Caco-2 (cell line): Measurements from ENCODE around the gene UMPS. TPM values are rescaled to one million over a fixed set of nuclear protein-coding genes. Genes with fewer than 3 reads are reported as not detected.
A peak's percentile ranks its signal among the peaks of the same experiment; 100 is the strongest.

Source experiments
- BruUV-seq: library from RNA; stranded (reverse); fragments of 400-500 nt; replicated peaks from 2 replicates; lab custom pipeline; 2021; lab: Mats Ljungman, UMichigan
- CTCF ChIA-PET: fragments of 300-600 bp; sonication (Branson Sonifier 250); formaldehyde crosslinking; loops from one replicate; lab custom pipeline; 2022; ENCODE audit warnings: antibody characterized with exemption; lab: Charles Lee
- POLR2A ChIA-PET: fragments of 300-600 bp; sonication (Branson Sonifier 250); formaldehyde crosslinking; loops from one replicate; lab custom pipeline; 2022; ENCODE audit warnings: antibody characterized with exemption; lab: Charles Lee
- DNase-seq, 2 experiments: peaks; one replicate each; pipeline versions ENCODE4 v3.0.0 to v3.0.0-alpha.2; 2020 to 2022
- H3K27me3 ChIP-seq: replicated peaks from 2 replicates; pipeline ENCODE4 v1.6.0; 2011; ENCODE audit warnings: low read length; ENCODE audit not compliant: control insufficient read depth, insufficient read depth
- H3K36me3 ChIP-seq: 2 replicates; pipeline ENCODE4 v1.5.1; 2011; ENCODE audit warnings: low read length; ENCODE audit not compliant: control insufficient read depth, insufficient read depth
- H3K4me1 ChIP-seq: fragments of 250-450 bp; sonication (Bioruptor Pico); 2 replicates; pipeline ENCODE4 v1.5.1; 2020; ENCODE audit warnings: mild to moderate bottlenecking
- H3K4me3 ChIP-seq: 2 replicates; pipeline ENCODE4 v1.5.1; 2011; ENCODE audit warnings: low read depth, mild to moderate bottlenecking, control low read depth, low read length
- H3K9me3 ChIP-seq: fragments of 250-450 bp; sonication (Bioruptor Pico); 2 replicates; pipeline ENCODE4 v1.5.1; 2020; ENCODE audit warnings: mild to moderate bottlenecking, moderate library complexity
- H3K27ac Mint-ChIP-seq: one replicate; pipeline ENCODE4 v1.8.0; 2022; ENCODE audit warnings: mixed read lengths; ENCODE audit not compliant: unreplicated experiment
- H3K27me3 Mint-ChIP-seq: one replicate; pipeline ENCODE4 v1.8.0; 2022; ENCODE audit warnings: mixed read lengths; ENCODE audit not compliant: insufficient read depth, unreplicated experiment
- H3K36me3 Mint-ChIP-seq: one replicate; pipeline ENCODE4 v1.8.0; 2022; ENCODE audit warnings: mild to moderate bottlenecking, mixed read lengths; ENCODE audit not compliant: insufficient read depth, unreplicated experiment
- H3K4me1 Mint-ChIP-seq: one replicate; pipeline ENCODE4 v1.8.0; 2022; ENCODE audit warnings: low read depth, mixed read lengths; ENCODE audit not compliant: unreplicated experiment
- H3K4me3 Mint-ChIP-seq: one replicate; pipeline ENCODE4 v1.8.0; 2022; ENCODE audit warnings: mild to moderate bottlenecking, moderate library complexity, mixed read lengths; ENCODE audit not compliant: unreplicated experiment
- H3K9me3 Mint-ChIP-seq: one replicate; pipeline ENCODE4 v1.8.0; 2022; ENCODE audit warnings: mixed read lengths; ENCODE audit not compliant: unreplicated experiment
- CTCF ChIP-seq, 2 experiments: fragments of 200-600 bp in 1 of 2; IDR thresholded peaks; 1 replicate in 1 of 2; 2 replicates in 1 of 2; pipeline versions ENCODE4 v1.5.1 to v1.8.0; 2011 to 2022; ENCODE audit warnings: antibody characterized with exemption in 1 of 2, control low read depth in 1 of 2, inconsistent platforms in 1 of 2, low read depth in 1 of 2, low read length in 1 of 2, mild to moderate bottlenecking in 1 of 2, moderate library complexity in 1 of 2; ENCODE audit not compliant: insufficient read depth in 1 of 2, severe bottlenecking in 1 of 2, unreplicated experiment in 1 of 2
- intact Hi-C: fragments of 100-400 bp; cut with micrococcal nuclease; formaldehyde crosslinking; loops from one replicate; pipeline ENCODE4 v1.10.0; 2022; ENCODE audit not compliant: unreplicated experiment
- total RNA-seq: library from RNA; stranded (reverse); gene quantifications from 2 replicates; pipeline ENCODE4 v1.2.3, GENCODE V29; 2022

Gene UMPS
- total RNA-seq, 1 experiment from 2014 or later = 62.9 TPM

- BruUV-seq = no TSS peak
- intact Hi-C loops = no loop called here
- no peaks in the 10 kb centered on the region for H3K27me3 Mint-ChIP-seq
- Histone ChIP-seq H3K4me1 (peaks cover 37% of the 10 kb centered on the region), H3K9me3 (no peaks in the 10 kb centered on the region), H3K4me3 (no peak overlapping the region), H3K36me3 (no peaks in the 10 kb centered on the region), H3K27me3 (no peaks in the 10 kb centered on the region)
- TF ChIP-seq CTCF (IDR thresholded peaks at IDR 0.05; ENCODE audit: insufficient read depth in 1 of 2, low read depth in 1 of 2, low read length in 1 of 2, severe bottlenecking in 1 of 2, unreplicated experiment in 1 of 2) = no peak
- H3K9me3 Mint-ChIP-seq = no peaks in the 10 kb centered on the region
- H3K4me3 Mint-ChIP-seq = no peak overlapping the region
- POLR2A ChIA-PET = no interaction called here
- no peak for DNase-seq
- H3K4me1 Mint-ChIP-seq = peaks cover 53% of the 10 kb centered on the region
- peak overlapping the region; percentile 1 for H3K27ac Mint-ChIP-seq
- CTCF ChIA-PET = no interaction called here
- H3K36me3 Mint-ChIP-seq = peaks cover 18% of the 10 kb centered on the region
Measured at GRCh38 chr3:124686028-124686670, 44.1 kb upstream of the UMPS start.

GRCh38 chr3:124688581-124689454, 41.4 kb upstream of the UMPS start:
- Histone ChIP-seq H3K4me1 (peaks cover 44% of the 10 kb centered on the region), H3K36me3 (no peaks in the 10 kb centered on the region), H3K27me3 (no peaks in the 10 kb centered on the region), H3K4me3 (no peak overlapping the region), H3K9me3 (no peaks in the 10 kb centered on the region)
- H3K4me3 Mint-ChIP-seq = peak overlapping the region; percentile 48
- BruUV-seq = no TSS peak
- CTCF ChIA-PET = interaction anchor here (0.6 to 3.6 kb wide), 11 partner anchors 12 to 128 kb away, joined by 3 to 28 read pairs (median 6); no protein-coding TSS in a partner anchor
- POLR2A ChIA-PET = no interaction called here
- H3K9me3 Mint-ChIP-seq = no peaks in the 10 kb centered on the region
- peak overlapping the region; percentile 71 for H3K27ac Mint-ChIP-seq
- no peaks in the 10 kb centered on the region for H3K27me3 Mint-ChIP-seq
- peaks cover 53% of the 10 kb centered on the region for H3K4me1 Mint-ChIP-seq
- intact Hi-C loops = loop anchor here (1.0 to 2.0 kb wide), 4 partner anchors 42 to 124 kb away; partner anchors contain the start of gene UMPS
- DNase-seq = peak; percentile 83 to 84
- TF ChIP-seq CTCF (IDR thresholded peaks at IDR 0.05; ENCODE audit: insufficient read depth in 1 of 2, low read depth in 1 of 2, low read length in 1 of 2, severe bottlenecking in 1 of 2, unreplicated experiment in 1 of 2) = peak; percentile 79 to 80
- peaks cover 17% of the 10 kb centered on the region for H3K36me3 Mint-ChIP-seq

DNA sequence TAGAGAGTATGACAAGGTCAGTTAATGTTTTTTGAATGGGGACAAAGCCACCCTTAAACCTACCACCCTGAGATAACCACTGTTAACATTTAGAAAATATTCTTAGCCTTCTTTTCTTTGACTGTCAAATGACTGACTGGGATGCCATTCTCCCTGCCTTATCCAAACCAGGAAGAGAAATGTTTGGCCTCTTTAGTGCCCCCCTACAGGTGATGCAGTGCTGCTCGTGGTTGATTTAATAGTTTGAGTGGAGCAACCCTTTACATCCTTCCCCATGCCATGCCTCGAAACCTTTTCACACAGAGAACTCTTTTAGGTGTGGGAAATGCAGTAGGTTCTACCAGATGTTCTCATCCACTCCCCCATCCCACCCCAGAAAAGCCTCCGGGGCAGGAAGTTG, 38.7 kb upstream of the UMPS start:
- BruUV-seq = no TSS peak
- H3K36me3 Mint-ChIP-seq = peaks cover 5% of the 10 kb centered on the region

More for the DNA sequence above, 38.7 kb upstream of the UMPS start:
- Mint-ChIP-seq H3K27ac (peak overlapping the region; percentile 39), H3K9me3 (no peaks in the 10 kb centered on the region), H3K4me1 (peaks cover 31% of the 10 kb centered on the region), H3K27me3 (no peaks in the 10 kb centered on the region), H3K4me3 (no peak overlapping the region)
- Histone ChIP-seq H3K4me1 (peaks cover 36% of the 10 kb centered on the region), H3K36me3 (no peaks in the 10 kb centered on the region; the same call in 1 of the 2 replicates), H3K27me3 (no peaks in the 10 kb centered on the region), H3K9me3 (no peaks in the 10 kb centered on the region), H3K4me3 (no peak overlapping the region)
- POLR2A ChIA-PET = no interaction called here
- DNase-seq = no peak
- intact Hi-C loops = no loop called here
- CTCF ChIA-PET = no interaction called here
- no peak for TF ChIP-seq CTCF (IDR thresholded peaks at IDR 0.05; ENCODE audit: insufficient read depth in 1 of 2, low read depth in 1 of 2, low read length in 1 of 2, severe bottlenecking in 1 of 2, unreplicated experiment in 1 of 2)
